Immature natural killer cell (primary cell): Measurements from ENCODE around the gene SRRT. TPM values are rescaled to one million over a fixed set of nuclear protein-coding genes. Genes with fewer than 3 reads are reported as not detected.

ENCODE experiments used
- DNase-seq, 3 donors: peaks; one replicate each; pipeline ENCODE4 v3.0.0; 2022; ENCODE audit warnings: mixed read lengths in 1 of 3
- H3K27ac Mint-ChIP-seq, 6 donors: one replicate each; pipeline ENCODE4 v1.8.0; 2020; ENCODE audit warnings: mixed read lengths in 6 of 6, mild to moderate bottlenecking in 5 of 6, inconsistent platforms in 4 of 6, moderate library complexity in 3 of 6
- H3K27me3 Mint-ChIP-seq, 3 donors: one replicate each; pipeline ENCODE4 v1.8.0; 2020 to 2021; ENCODE audit warnings: low read depth in 3 of 3, mild to moderate bottlenecking in 3 of 3, mixed read lengths in 3 of 3, moderate library complexity in 3 of 3, inconsistent platforms in 1 of 3
- H3K36me3 Mint-ChIP-seq, 3 donors: one replicate each; pipeline ENCODE4 v1.8.0; 2020; ENCODE audit warnings: mixed read lengths in 3 of 3, inconsistent platforms in 2 of 3, mild to moderate bottlenecking in 2 of 3
- H3K4me1 Mint-ChIP-seq, 2 donors: one replicate each; pipeline ENCODE4 v1.8.0; 2020; ENCODE audit warnings: inconsistent platforms in 2 of 2, mild to moderate bottlenecking in 2 of 2, mixed read lengths in 2 of 2, moderate library complexity in 1 of 2
- H3K4me3 Mint-ChIP-seq, 5 donors: one replicate each; pipeline ENCODE4 v1.8.0; 2020; ENCODE audit warnings: mild to moderate bottlenecking in 5 of 5, mixed read lengths in 5 of 5, inconsistent platforms in 3 of 5, moderate library complexity in 3 of 5
- H3K9me3 Mint-ChIP-seq, 6 donors: one replicate each; pipeline ENCODE4 v1.8.0; 2020; ENCODE audit warnings: mild to moderate bottlenecking in 6 of 6, mixed read lengths in 6 of 6, inconsistent platforms in 4 of 6, moderate library complexity in 3 of 6
- polyA plus RNA-seq, 3 donors: library from polyadenylated mRNA; unstranded; fragments of 300-500 nt; fragmentation: Illumina TruSeq; gene quantifications; one replicate each; pipeline ENCODE4 v1.2.3, GENCODE V29; 2021

SRRT gene, protein sequence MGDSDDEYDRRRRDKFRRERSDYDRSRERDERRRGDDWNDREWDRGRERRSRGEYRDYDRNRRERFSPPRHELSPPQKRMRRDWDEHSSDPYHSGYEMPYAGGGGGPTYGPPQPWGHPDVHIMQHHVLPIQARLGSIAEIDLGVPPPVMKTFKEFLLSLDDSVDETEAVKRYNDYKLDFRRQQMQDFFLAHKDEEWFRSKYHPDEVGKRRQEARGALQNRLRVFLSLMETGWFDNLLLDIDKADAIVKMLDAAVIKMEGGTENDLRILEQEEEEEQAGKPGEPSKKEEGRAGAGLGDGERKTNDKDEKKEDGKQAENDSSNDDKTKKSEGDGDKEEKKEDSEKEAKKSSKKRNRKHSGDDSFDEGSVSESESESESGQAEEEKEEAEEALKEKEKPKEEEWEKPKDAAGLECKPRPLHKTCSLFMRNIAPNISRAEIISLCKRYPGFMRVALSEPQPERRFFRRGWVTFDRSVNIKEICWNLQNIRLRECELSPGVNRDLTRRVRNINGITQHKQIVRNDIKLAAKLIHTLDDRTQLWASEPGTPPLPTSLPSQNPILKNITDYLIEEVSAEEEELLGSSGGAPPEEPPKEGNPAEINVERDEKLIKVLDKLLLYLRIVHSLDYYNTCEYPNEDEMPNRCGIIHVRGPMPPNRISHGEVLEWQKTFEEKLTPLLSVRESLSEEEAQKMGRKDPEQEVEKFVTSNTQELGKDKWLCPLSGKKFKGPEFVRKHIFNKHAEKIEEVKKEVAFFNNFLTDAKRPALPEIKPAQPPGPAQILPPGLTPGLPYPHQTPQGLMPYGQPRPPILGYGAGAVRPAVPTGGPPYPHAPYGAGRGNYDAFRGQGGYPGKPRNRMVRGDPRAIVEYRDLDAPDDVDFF
- polyA plus RNA-seq = 10 to 100 TPM; 24.9 to 73.4 (median 33.2) TPM

DNA sequence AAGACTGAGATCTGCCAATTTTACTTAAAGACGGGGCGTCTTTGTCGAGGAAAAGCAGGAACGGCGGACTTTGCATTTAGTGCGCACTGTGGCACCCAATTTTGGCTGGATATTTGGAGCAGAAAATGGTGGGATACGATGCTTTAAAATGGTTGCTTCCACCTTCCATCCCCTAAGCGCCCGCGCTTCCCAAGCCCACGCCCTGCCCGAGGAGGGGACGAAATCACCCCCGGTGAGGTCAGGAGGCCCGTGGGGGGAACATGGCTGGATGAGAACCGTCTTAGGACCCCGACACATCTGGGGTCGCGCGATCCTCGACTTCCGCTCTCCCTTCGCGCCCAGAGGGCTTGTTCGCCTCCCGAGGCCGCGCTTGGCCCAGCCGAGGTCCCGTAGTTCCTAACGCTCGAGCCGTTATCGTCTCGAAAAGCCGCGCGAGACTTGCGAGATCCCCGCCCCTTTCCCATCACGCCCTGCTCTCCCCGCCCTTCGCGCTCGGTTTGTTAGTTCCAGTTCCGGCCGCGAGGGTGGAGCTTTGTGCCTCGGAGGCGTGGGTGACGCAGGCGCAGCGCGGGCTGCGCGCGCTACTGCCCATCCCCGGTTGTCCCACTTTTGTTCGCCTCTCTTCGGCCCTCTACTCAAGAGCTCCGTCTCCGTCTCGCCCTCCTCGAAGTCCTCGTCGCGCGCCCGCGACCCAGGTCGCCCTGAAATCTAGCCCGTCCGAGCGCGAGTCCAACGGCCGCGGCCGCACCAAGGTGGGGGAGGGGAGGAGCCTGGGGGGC is at the start of gene SRRT:
SRRT (plus strand) TSS at position 527 of the 779 bp plus-strand sequence. CDS start 488 bp downstream, outside the sequence.
- H3K4me1 Mint-ChIP-seq = peaks cover 47 to 54% of the 10 kb centered on the region in 2 donors

GRCh38 chr7:100825215-100825671 is 49.7 kb upstream of the SRRT start:
- Mint-ChIP-seq H3K4me1 (peaks cover 12 to 13% of the 10 kb centered on the region in 2 donors), H3K36me3 (peaks cover 0 to 3% (median 0%) of the 10 kb centered on the region in 3 donors), H3K4me3 (no peak overlapping the region), H3K9me3 (peaks cover 0 to 2% (median 0%) of the 10 kb centered on the region in 6 donors), H3K27ac (no peak overlapping the region), H3K27me3 (peaks cover 16 to 26% (median 16%) of the 10 kb centered on the region in 3 donors)
- DNase-seq = no peak

More for the DNA sequence above, at the start of gene SRRT:
- H3K27me3 Mint-ChIP-seq = peaks cover 10 to 16% (median 12%) of the 10 kb centered on the region in 3 donors
- H3K4me3 Mint-ChIP-seq = peak within 1 kb of the TSS; percentile 97 to 99 (median 99)
- peaks cover 6 to 17% (median 7%) of the 10 kb centered on the region in 3 donors for H3K36me3 Mint-ChIP-seq
- no peaks in the 10 kb centered on the region for H3K9me3 Mint-ChIP-seq
- peak; percentile 98 for DNase-seq
- peak within 1 kb of the TSS; percentile 91 to 98 (median 96) for H3K27ac Mint-ChIP-seq

DNA sequence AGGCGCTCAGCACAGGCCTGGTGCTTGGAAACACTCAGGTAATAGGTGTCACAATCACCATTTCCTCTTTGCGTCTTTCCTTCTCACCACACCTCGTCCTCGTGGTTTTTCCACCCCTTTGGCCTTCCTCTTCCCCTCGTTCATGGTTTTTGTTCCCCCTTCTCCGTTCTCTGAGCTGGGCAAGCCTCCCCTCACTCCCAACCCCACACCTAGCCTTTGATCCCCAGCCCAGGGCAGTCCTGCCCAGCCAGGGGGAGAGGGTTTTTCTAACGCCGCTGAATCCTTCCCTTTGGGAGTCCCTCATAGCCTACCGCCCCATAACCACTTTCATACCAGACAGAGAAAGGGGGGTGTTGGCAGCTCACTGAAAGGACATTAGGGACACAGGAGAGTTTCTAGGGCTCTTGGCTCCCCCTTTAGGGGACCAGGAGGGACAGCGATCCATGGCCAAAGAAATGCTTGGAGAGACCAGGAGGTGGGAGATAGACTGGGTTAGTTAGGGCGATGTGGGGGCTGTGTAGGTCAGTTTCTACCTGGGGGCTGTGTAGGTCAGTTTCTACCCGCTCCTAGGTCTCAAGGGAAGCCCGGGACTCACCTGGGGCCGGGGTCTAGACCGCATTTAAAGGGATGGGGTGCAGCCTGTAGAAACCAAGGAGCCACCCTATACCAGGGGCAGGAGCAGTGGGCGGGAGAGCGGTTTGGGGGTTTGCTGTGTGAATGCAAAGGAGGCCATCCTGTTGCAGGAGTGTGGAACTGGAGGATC is 49.0 kb upstream of the SRRT start:
- H3K9me3 Mint-ChIP-seq = peaks cover 0 to 2% (median 0%) of the 10 kb centered on the region in 6 donors
- peak overlapping the region in 4 of 5 donors; percentile 4 to 69 (median 11) for H3K4me3 Mint-ChIP-seq
- peaks cover 12 to 13% of the 10 kb centered on the region in 2 donors for H3K4me1 Mint-ChIP-seq
- H3K27ac Mint-ChIP-seq = no peak overlapping the region
- no peak for DNase-seq
- peaks cover 0 to 3% (median 0%) of the 10 kb centered on the region in 3 donors for H3K36me3 Mint-ChIP-seq
- peaks cover 14 to 26% (median 16%) of the 10 kb centered on the region in 3 donors for H3K27me3 Mint-ChIP-seq

GRCh38 chr7:100826514-100827329 is 48.2 kb upstream of the SRRT start:
- H3K9me3 Mint-ChIP-seq = peaks cover 0 to 2% (median 0%) of the 10 kb centered on the region in 6 donors
- H3K4me1 Mint-ChIP-seq = peaks cover 12 to 13% of the 10 kb centered on the region in 2 donors
- peaks cover 14 to 26% (median 16%) of the 10 kb centered on the region in 3 donors for H3K27me3 Mint-ChIP-seq
- H3K36me3 Mint-ChIP-seq = peaks cover 0 to 3% (median 0%) of the 10 kb centered on the region in 3 donors
- H3K4me3 Mint-ChIP-seq = peak overlapping the region; percentile 1 to 69 (median 15)
- no peak overlapping the region for H3K27ac Mint-ChIP-seq
- DNase-seq = no peak

DNA sequence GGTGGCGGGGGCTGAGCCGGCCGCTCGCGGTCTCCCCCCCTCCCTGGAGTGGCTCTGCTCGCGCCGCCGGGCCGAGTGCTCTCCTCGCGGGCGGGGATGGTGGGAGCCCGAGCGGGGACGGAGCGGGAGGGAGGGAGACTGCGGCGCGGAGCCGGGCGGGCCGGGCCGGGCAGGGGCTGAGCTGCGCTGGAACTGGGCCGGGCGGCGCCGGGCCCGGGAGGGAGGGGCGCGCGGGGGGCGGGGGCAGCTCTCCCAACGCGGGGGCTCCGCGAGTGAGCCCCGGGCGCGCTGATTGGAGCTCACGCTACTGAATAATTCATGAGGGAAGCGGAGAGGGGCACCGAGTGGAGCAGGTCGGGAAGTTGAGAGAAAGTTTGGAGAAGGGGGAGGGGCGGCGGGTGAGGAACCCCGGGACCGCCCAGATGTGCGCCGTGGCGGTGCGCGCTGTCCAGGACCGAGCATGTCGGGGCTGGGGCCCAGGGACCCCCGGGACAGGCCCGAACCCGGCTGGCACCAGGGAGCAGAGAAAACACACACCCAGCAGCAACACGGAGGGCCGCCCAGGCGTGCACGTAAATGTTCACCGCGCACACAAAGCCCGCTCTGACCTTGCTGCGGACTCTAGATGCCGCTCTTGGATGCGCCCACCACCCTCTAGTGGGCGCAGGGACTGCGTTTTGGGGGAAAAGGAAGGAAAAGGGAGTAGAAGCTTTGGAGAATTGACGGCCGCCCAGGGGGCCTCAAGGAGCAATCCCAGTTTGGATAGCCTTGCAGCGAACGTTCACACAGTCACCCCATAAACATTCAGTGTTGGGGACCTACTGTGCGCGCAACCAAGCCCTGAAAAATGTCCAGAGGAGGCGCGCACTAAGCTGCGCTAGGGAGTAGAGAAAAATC is 47.3 kb upstream of the SRRT start, which contains the start of gene EPHB4:
EPHB4 (minus strand) TSS at position 194 of the 897 bp plus-strand sequence. CDS start 493 bp downstream, outside the sequence.
- peak within 1 kb of the TSS; percentile 4 to 69 (median 23) for H3K4me3 Mint-ChIP-seq
- DNase-seq = no peak
- peaks cover 0 to 2% (median 0%) of the 10 kb centered on the region in 6 donors for H3K9me3 Mint-ChIP-seq
- no peak within 1 kb of the TSS for H3K27ac Mint-ChIP-seq
- peaks cover 12 to 13% of the 10 kb centered on the region in 2 donors for H3K4me1 Mint-ChIP-seq
- H3K36me3 Mint-ChIP-seq = peaks cover 0 to 3% (median 0%) of the 10 kb centered on the region in 3 donors
- peaks cover 14 to 25% (median 17%) of the 10 kb centered on the region in 3 donors for H3K27me3 Mint-ChIP-seq

- H3K4me3 Mint-ChIP-seq = no peak overlapping the region
- peaks cover 14 to 19% (median 17%) of the 10 kb centered on the region in 3 donors for H3K27me3 Mint-ChIP-seq
- H3K4me1 Mint-ChIP-seq = peaks cover 12 to 13% of the 10 kb centered on the region in 2 donors
Observed at GRCh38 chr7:100829150-100829716, 45.7 kb upstream of the SRRT start.

DNA sequence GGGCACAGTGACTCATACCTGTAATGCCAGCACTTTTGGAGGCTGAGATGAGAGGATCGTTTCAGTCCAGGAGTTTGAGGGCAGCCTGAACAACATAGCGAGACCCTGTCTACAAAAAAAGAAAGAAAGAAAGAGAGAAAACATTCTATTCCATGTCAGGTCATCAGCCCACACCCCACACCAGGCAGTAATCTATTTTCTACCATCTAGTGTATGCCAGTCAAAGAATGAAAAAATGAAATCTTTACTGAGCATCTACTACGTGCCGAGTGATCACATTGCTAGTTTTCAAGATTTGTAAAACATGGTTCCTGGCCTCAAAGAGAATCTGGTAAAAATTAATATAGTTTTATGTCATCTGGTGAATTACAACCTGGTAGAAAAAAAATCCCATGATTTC is 44.5 kb upstream of the SRRT start:
- H3K9me3 Mint-ChIP-seq = no peaks in the 10 kb centered on the region
- no peak overlapping the region for H3K27ac Mint-ChIP-seq
- no peak for DNase-seq
- peaks cover 0 to 2% (median 0%) of the 10 kb centered on the region in 3 donors for H3K36me3 Mint-ChIP-seq
- H3K4me1 Mint-ChIP-seq = peaks cover 12 to 13% of the 10 kb centered on the region in 2 donors
- H3K4me3 Mint-ChIP-seq = no peak overlapping the region
- H3K27me3 Mint-ChIP-seq = peaks cover 13 to 17% (median 13%) of the 10 kb centered on the region in 3 donors

More at GRCh38 chr7:100829150-100829716, 45.7 kb upstream of the SRRT start:
- Mint-ChIP-seq H3K36me3 (peaks cover 0 to 3% (median 0%) of the 10 kb centered on the region in 3 donors), H3K27ac (no peak overlapping the region), H3K9me3 (peaks cover 0 to 2% (median 0%) of the 10 kb centered on the region in 6 donors)
- no peak for DNase-seq

GRCh38 chr7:100832281-100832633 is 42.6 kb upstream of the SRRT start:
- no peaks in the 10 kb centered on the region for H3K9me3 Mint-ChIP-seq
- peaks cover 3 to 11% (median 11%) of the 10 kb centered on the region in 3 donors for H3K27me3 Mint-ChIP-seq
- no peak overlapping the region for H3K27ac Mint-ChIP-seq
- no peak for DNase-seq
- H3K36me3 Mint-ChIP-seq = no peaks in the 10 kb centered on the region
- H3K4me3 Mint-ChIP-seq = no peak overlapping the region
- peaks cover 10 to 15% of the 10 kb centered on the region in 2 donors for H3K4me1 Mint-ChIP-seq

DNA sequence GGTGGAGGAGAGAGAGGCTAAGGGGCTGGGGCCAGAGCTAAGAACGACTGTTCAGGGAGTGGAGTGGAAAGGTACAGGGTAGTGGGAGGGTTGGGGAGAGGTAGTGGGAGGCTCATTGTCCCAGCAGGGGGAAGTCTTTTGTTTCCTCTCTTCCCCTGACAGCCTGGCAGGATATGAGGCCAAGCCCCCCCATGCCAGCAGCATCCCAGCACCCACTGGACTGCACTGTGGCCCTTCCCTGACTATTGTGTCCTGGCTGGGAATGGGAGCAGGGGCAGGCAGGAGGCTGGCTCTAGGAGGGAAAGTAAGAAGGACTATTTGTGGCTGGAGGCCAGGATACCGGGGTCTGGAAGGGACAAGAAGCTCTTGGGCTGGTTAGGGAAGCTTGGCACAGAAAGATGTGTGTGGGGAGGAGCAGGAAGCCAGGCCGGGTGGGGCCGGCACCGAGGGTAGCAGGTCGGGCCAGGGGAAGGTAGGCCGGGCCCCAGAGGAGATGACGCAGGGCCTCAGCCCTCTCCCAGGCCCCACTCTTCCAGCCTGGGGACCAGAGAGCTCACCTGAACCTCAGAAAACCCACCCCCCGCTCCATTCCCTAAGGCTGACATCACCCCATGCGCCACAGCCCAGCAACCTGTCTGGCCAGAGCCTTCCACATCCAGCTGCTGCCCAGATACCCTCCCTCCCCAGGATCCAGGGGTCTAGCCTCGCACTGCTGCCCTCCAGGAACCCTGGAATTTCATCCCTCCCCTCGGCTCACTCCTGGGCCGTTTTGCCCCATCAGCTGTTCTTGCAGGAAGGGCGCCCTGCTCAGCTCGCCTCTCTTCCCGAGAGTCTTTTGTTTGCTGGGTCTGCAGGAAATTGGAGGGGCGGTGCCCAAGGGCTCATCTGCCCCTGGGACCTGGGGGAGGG is 38.7 kb upstream of the SRRT start:
- peak overlapping the region in 3 of 6 donors; percentile 17 to 80 (median 23) for H3K27ac Mint-ChIP-seq
- H3K27me3 Mint-ChIP-seq = peaks cover 2 to 5% (median 2%) of the 10 kb centered on the region in 3 donors
- DNase-seq = no peak
- H3K4me3 Mint-ChIP-seq = peak overlapping the region; percentile 44 to 65 (median 64)
- H3K36me3 Mint-ChIP-seq = no peaks in the 10 kb centered on the region
- no peaks in the 10 kb centered on the region for H3K9me3 Mint-ChIP-seq
- H3K4me1 Mint-ChIP-seq = peaks cover 10 to 11% of the 10 kb centered on the region in 2 donors

DNA sequence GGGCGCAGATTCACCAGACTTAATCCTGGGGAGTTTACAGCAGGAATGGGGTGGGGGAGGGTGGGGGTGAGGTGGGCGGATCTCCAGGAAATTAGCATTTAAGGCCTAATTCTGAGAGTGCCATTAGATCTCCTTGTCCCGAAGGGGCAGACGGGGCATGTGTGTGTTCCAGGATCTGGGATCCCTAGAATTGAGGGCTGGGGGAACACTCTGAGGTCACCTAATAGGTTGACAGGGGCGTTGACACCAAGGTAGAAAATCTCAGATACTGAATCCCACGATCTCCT is 38.1 kb upstream of the SRRT start:
- H3K27ac Mint-ChIP-seq = peak overlapping the region in 3 of 6 donors; percentile 84 to 87 (median 86)
- H3K4me1 Mint-ChIP-seq = peaks cover 10 to 11% of the 10 kb centered on the region in 2 donors
- no peak for DNase-seq
- H3K9me3 Mint-ChIP-seq = no peaks in the 10 kb centered on the region
- H3K4me3 Mint-ChIP-seq = peak overlapping the region; percentile 87 to 93 (median 87)
- H3K36me3 Mint-ChIP-seq = no peaks in the 10 kb centered on the region
- peaks cover 2 to 5% (median 2%) of the 10 kb centered on the region in 3 donors for H3K27me3 Mint-ChIP-seq
